Tibial nerve (tissue), 4 donors: Measurements from ENCODE around the gene GGCX. TPM values are rescaled to one million over a fixed set of nuclear protein-coding genes. Genes with fewer than 3 reads are reported as not detected.

Experiments
- DNase-seq, 2 donors: peaks; one replicate each; pipeline ENCODE4 v3.0.0-alpha.2; 2019; ENCODE audit warnings: low spot score in 2 of 2
- H3K27ac ChIP-seq, 4 donors: fragments of 200-600 bp; sonication (generic) in 3 of 4; one replicate each; pipeline ENCODE4 v1.5.1; 2017 to 2019; ENCODE audit warnings: mild to moderate bottlenecking in 1 of 4
- H3K27me3 ChIP-seq, 2 donors: fragments of 200-600 bp; sonication (generic) in 1 of 2; one replicate each; pipeline versions ENCODE4 v1.5.1 to v1.6.0; 2017 to 2019
- H3K36me3 ChIP-seq, 3 donors: fragments of 200-600 bp; sonication (generic); one replicate each; pipeline ENCODE4 v1.5.1; 2018 to 2019
- H3K4me1 ChIP-seq, 4 donors: fragments of 200-600 bp; sonication (generic) in 3 of 4; one replicate each; pipeline ENCODE4 v1.5.1; 2017 to 2019
- H3K4me3 ChIP-seq, 4 donors: fragments of 200-600 bp; sonication (generic) in 3 of 4; one replicate each; pipeline ENCODE4 v1.5.1; 2017 to 2019; ENCODE audit warnings: mild to moderate bottlenecking in 1 of 4, moderate library complexity in 1 of 4
- H3K9me3 ChIP-seq, 4 donors: fragments of 200-600 bp; sonication (generic) in 3 of 4; one replicate each; pipeline ENCODE4 v1.5.1; 2017 to 2019
- EP300 ChIP-seq, 2 donors: sonication (generic); formaldehyde crosslinking; IDR thresholded peaks; one replicate each; pipeline ENCODE4 v1.6.1; 2017; ENCODE audit warnings: antibody characterized with exemption in 2 of 2, mild to moderate bottlenecking in 1 of 2
- POLR2A ChIP-seq, 2 donors: fragments of 450-650 bp; IDR thresholded peaks; one replicate each; pipeline ENCODE4 v1.6.1; 2017; ENCODE audit warnings: antibody characterized with exemption in 2 of 2, mild to moderate bottlenecking in 2 of 2, moderate library complexity in 2 of 2
- WGBS, 2 donors: methylation state at CpG; one replicate each; pipeline ENCODE4 v1.1.5; 2018; 5-methylcytosine and 5-hydroxymethylcytosine counted together
- total RNA-seq, 4 donors: library from RNA; depleted of rRNA; stranded (reverse); fragments of >200 nt; gene quantifications; one replicate each; pipeline ENCODE4 v1.1.0, GENCODE V29; 2016
- TF ChIP-seq, protein P1 (sequence below), 5 experiments: fragments of 200-600 bp in 3 of 5; fragments of 450-650 bp in 2 of 5; sonication (generic) in 3 of 5; IDR thresholded peaks; one replicate each; pipeline ENCODE4 v1.5.1; 2016 to 2019; ENCODE audit warnings: antibody characterized with exemption in 5 of 5, mild to moderate bottlenecking in 3 of 5, moderate library complexity in 2 of 5

Gene GGCX
- total RNA-seq: 10 to 100 TPM; 24.7 to 34.3 (median 27.1) TPM

GRCh38 chr2:85561280-85562212 is at the start of gene GGCX:
TSS of gene GGCX (minus strand) at chr2:85561493. CDS start at chr2:85561428, 65 bp downstream.
- Histone ChIP-seq H3K9me3 (no peaks in the 10 kb centered on the region), H3K36me3 (peaks cover 0 to 25% (median 0%) of the 10 kb centered on the region in 3 donors), H3K4me3 (peak within 1 kb of the TSS; percentile 77 to 89 (median 82)), H3K27me3 (no peaks in the 10 kb centered on the region), H3K4me1 (peaks cover 0 to 30% (median 17%) of the 10 kb centered on the region in 4 donors), H3K27ac (peak within 1 kb of the TSS; percentile 80 to 92 (median 90))
- WGBS, 2 donors: 4% methylated on average over 51 to 61 of the region's 64 CpGs
- DNase-seq: peak; percentile 92
- TF ChIP-seq, protein P1, sequence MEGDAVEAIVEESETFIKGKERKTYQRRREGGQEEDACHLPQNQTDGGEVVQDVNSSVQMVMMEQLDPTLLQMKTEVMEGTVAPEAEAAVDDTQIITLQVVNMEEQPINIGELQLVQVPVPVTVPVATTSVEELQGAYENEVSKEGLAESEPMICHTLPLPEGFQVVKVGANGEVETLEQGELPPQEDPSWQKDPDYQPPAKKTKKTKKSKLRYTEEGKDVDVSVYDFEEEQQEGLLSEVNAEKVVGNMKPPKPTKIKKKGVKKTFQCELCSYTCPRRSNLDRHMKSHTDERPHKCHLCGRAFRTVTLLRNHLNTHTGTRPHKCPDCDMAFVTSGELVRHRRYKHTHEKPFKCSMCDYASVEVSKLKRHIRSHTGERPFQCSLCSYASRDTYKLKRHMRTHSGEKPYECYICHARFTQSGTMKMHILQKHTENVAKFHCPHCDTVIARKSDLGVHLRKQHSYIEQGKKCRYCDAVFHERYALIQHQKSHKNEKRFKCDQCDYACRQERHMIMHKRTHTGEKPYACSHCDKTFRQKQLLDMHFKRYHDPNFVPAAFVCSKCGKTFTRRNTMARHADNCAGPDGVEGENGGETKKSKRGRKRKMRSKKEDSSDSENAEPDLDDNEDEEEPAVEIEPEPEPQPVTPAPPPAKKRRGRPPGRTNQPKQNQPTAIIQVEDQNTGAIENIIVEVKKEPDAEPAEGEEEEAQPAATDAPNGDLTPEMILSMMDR (IDR thresholded peaks at IDR 0.05): peak in 4 of 5 experiments; percentile 6 to 85 (median 42)
- TF ChIP-seq POLR2A (IDR thresholded peaks at IDR 0.05) (peak; percentile 69 to 71), EP300 (IDR thresholded peaks at IDR 0.05) (peak; percentile 73 to 95)

DNA sequence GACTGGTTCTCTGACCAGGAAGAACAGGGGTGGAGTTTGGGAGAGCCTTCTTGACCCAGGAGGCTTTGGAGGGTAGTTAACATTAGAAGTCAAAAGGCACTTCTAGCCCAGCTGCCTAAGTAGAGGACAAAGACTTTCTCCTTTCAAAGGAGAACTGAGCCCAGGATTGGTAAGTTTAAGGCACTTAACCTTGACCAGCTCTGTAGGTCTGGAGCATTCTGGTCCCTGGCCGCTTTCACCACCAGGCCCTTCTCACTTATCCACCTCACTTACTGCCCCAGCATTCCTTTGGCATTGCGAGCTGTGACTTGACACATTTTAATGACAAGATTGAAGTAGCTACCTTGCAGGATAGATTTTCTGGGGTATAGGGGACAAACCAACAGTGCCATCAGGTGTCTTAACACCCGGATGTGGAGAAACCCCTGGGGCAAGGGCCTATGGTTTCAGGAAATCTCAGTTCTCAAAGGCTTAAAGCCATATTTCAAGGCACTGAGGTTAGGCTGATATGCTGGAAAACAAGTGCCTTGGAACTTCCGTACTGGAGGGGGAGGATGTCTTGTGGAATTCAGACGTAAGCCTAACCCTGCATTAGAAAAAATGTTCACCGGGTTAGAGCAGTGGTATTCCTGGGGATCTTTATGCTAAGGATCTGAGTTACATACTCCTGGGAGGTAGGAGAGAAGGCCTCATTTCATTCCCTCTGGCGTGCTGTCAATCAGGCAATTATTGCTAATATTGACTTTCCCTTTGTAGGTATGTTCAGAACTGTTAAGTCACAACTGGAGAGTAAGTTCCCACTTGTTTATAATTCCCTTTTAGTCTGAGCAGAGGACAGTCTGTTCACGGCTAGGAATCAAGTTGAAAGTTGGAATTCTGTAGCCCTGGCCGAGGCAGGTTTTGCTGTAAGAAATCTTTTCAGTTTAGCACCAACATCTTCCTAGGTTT is 46.2 kb upstream of the GGCX start:
- no peak for TF ChIP-seq EP300 (IDR thresholded peaks at IDR 0.05)
- TF ChIP-seq POLR2A (IDR thresholded peaks at IDR 0.05): no peak
- TF ChIP-seq, protein P1 (IDR thresholded peaks at IDR 0.05): no peak
- H3K9me3 ChIP-seq: no peaks in the 10 kb centered on the region
- no peak for DNase-seq

DNA sequence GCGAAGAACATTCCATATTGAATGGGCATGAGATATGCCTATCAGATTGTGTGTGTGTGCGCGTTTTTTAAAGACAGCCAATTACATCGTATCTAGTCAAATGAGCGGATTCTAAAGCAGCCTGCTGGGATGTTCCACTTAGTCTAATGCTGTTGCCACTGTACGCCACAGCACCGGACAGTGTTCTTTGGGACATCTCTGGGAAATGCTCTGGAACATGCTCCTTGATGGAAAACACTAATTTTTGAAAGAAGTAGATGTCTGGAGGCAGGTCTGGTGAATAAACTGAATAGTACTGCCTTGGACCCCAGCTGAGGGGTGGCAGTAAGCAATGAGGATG is 44.8 kb upstream of the GGCX start:
- TF ChIP-seq, protein P1 (IDR thresholded peaks at IDR 0.05): no peak
- TF ChIP-seq EP300 (IDR thresholded peaks at IDR 0.05) (no peak), POLR2A (IDR thresholded peaks at IDR 0.05) (no peak)
- H3K4me3 ChIP-seq: no peak overlapping the region
- H3K4me1 ChIP-seq: peaks cover 0 to 85% (median 39%) of the 10 kb centered on the region in 4 donors
- no peaks in the 10 kb centered on the region for H3K9me3 ChIP-seq
- DNase-seq: no peak
- H3K36me3 ChIP-seq: peaks cover 0 to 31% (median 0%) of the 10 kb centered on the region in 3 donors
- no peaks in the 10 kb centered on the region for H3K27me3 ChIP-seq
- 54 to 55% methylated on average over 7 of the region's 7 CpGs for WGBS, 2 donors
- peak overlapping the region in 2 of 4 donors; percentile 61 to 80 for H3K27ac ChIP-seq

More for the DNA sequence above, 46.2 kb upstream of the GGCX start:
- 74 to 84% methylated on average over 9 of the region's 9 CpGs for WGBS, 2 donors
- Histone ChIP-seq H3K27me3 (no peaks in the 10 kb centered on the region), H3K4me3 (no peak overlapping the region), H3K36me3 (peaks cover 0 to 31% (median 0%) of the 10 kb centered on the region in 3 donors), H3K27ac (peak overlapping the region in 2 of 4 donors; percentile 26 to 31), H3K4me1 (peaks cover 0 to 82% (median 37%) of the 10 kb centered on the region in 4 donors)

DNA sequence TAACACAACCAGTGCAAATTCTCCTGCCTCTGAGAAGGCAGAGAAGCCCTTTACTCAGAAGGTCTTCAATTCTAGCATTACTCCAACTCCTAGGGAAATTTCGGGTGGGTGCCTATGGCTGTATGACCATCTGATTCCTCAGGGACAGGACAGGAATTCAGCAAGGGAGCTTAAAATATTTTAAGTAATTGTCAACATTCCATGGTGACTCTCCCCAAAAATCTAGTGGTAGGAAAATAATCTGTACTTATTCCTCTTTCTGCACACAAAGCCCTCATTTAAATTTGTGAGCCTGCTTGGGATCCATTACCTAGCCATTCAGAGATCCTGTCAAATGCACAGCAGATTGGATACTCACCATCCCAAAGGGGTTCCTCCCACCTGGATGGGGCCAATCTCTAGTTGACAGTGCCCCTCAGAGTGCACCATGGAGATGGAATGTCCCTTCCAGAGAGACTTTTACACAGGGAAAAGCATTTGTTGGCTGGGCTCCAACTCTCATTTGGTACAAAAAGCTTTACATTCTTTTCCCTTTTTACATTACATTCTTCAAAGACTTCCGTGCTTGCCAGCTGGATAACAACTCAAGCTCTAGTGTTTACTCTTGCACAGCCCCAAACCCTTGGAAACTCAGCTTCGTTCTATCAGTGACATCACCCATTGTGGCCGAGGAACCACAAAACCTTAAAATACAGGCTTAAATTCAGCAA is 44.3 kb upstream of the GGCX start:
- H3K4me1 ChIP-seq: peaks cover 0 to 86% (median 39%) of the 10 kb centered on the region in 4 donors
- DNase-seq: no peak
- whole genome bisulfite sequencing, 2 donors: 34 to 37% methylated on average over 4 of the region's 4 CpGs

More for the DNA sequence above, 44.3 kb upstream of the GGCX start:
- Histone ChIP-seq H3K27me3 (no peaks in the 10 kb centered on the region), H3K27ac (peak overlapping the region in 2 of 4 donors; percentile 61 to 80), H3K9me3 (no peaks in the 10 kb centered on the region), H3K4me3 (no peak overlapping the region), H3K36me3 (peaks cover 0 to 36% (median 0%) of the 10 kb centered on the region in 3 donors)
- TF ChIP-seq, protein P1 (IDR thresholded peaks at IDR 0.05): no peak
- no peak for TF ChIP-seq POLR2A (IDR thresholded peaks at IDR 0.05)
- no peak for TF ChIP-seq EP300 (IDR thresholded peaks at IDR 0.05)
